Measurements from ENCODE around the gene RAB34.

GRCh38 chr17:28715217-28715616 is 2.5 kb downstream of the RAB34 start:
- no peak for TF ChIP-seq POLR2AphosphoS5 (IDR thresholded peaks at IDR 0.05; ENCODE audit: low read depth, low read length)
- no peak for TF ChIP-seq TAF1 (IDR thresholded peaks at IDR 0.05; ENCODE audit: borderline replicate concordance, low read depth, low read length)
- no peak for TF ChIP-seq POLR2A (IDR thresholded peaks at IDR 0.05; ENCODE audit: low read depth, low read length)
